GM19438 (cell line): ENCODE results near the gene SLC44A1.

Experiments used
- ATAC-seq: cut with Tn5 transposase; IDR thresholded peaks from one replicate; pipeline ENCODE4 v1.9.1; 2021; ENCODE audit warnings: low read depth; ENCODE audit not compliant: unreplicated experiment

Gene SLC44A1

GRCh38 chr9:105244003-105244733 lies at the start of gene SLC44A1:
TSS of gene SLC44A1 (plus strand) at chr9:105244651. CDS start at chr9:105244869, 218 bp downstream.
- ATAC-seq = peak; percentile 79

GRCh38 chr9:105195259-105195658 lies 49.2 kb upstream of the SLC44A1 start:
- no peak for ATAC-seq

DNA sequence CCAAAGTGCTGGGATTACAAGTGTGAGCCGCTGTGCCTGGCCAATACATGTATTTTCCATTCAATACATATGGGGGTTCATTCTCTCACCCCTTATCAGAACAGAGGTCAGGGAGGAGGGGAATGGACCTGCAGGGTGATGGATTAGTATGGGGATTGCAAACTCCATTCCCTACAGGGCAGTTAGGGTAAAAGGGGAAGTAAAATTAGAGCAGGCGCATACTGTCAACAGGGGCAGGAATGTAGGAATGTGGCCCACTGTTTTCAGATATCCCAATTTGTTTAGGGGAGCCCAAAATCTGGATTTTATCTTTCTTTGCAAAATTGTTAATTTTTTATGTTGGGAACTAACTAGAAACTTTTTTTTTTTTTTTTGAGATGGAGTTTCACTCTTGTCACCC lies 46.4 kb upstream of the SLC44A1 start:
- no peak for ATAC-seq

GRCh38 chr9:105198865-105199264 lies 45.6 kb upstream of the SLC44A1 start:
- no peak for ATAC-seq

DNA sequence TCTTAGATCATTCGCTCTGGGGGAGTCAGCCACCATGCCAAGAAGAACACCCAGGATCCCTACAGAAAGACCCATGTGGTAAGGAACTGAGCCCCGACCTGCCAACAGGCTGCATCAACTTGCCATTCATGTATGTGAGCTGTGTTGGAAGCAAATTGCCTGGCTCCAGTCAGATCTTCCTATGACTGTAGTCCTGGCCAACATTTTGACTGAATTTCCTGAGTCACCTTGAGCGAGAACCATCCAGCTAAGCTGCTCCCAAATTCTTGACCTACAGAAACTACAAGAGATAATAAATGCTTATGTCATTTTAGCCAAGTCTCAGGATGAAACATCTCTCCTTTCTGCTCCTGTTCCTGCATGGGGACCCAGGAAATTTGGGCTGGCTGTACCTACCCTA lies 40.0 kb upstream of the SLC44A1 start:
- no peak for ATAC-seq

GRCh38 chr9:105205787-105206495 lies 38.5 kb upstream of the SLC44A1 start:
- ATAC-seq = no peak

DNA sequence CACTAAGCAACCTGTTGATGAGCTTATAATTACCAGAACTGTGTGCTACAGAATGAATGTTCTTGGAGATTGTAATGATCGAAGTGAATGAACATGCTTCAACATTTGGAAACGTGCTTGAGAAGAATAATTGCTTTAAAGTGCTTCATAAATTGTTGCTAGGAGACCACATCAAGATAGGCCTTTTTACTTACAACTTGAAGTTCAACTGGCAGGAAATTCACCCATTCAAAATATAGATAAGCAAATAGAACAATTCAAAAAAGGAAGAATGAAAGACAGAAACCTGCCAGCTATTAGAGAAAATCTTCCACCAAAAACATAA lies 38.0 kb upstream of the SLC44A1 start:
- ATAC-seq = no peak

DNA sequence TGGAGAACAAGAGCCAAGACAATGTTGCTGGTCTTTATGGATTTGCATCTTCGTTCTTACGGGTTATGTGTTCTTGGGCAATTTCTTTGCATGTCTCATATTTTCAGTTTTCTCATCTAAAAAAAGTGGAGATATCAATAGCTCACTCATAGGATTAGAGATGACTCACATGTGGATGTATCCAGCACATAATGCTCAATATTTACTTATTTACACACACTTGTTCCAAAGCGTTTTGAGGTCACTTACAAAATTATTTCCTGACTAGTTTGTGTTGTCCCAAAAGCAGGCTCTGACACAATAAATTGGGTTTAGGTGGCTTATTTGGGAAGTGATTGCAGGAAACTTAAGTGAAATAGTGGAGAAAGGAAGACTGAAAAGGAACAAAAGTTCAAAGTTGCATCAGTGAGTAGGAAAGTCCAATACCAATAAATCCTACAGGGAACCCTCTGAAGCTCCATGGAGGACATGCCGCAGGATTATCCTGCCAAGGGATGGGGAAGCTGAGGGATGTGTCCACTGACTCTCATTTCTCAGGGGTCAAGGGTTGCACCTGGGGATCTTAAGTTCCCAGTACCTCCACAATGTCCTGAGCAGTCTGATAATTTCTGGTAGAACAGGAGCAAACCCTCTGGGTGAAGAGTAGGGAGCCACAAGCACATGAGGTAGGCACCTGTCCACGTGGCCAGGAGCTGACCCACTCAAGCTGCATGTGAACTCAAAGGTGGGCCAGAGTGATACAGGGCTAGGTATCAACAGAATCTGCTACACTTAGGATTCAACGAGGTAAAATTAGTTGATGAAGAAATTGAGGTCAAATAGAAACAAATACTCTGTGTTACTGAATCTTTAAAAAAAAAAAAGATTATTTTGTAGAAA lies 37.4 kb upstream of the SLC44A1 start:
- no peak for ATAC-seq

GRCh38 chr9:105216440-105217178 lies 27.8 kb upstream of the SLC44A1 start:
- ATAC-seq = no peak

GRCh38 chr9:105218673-105219072 lies 25.8 kb upstream of the SLC44A1 start:
- no peak for ATAC-seq

GRCh38 chr9:105219291-105219805 lies 25.1 kb upstream of the SLC44A1 start:
- ATAC-seq = no peak

GRCh38 chr9:105220451-105220850 lies 24.0 kb upstream of the SLC44A1 start:
- ATAC-seq = no peak

DNA sequence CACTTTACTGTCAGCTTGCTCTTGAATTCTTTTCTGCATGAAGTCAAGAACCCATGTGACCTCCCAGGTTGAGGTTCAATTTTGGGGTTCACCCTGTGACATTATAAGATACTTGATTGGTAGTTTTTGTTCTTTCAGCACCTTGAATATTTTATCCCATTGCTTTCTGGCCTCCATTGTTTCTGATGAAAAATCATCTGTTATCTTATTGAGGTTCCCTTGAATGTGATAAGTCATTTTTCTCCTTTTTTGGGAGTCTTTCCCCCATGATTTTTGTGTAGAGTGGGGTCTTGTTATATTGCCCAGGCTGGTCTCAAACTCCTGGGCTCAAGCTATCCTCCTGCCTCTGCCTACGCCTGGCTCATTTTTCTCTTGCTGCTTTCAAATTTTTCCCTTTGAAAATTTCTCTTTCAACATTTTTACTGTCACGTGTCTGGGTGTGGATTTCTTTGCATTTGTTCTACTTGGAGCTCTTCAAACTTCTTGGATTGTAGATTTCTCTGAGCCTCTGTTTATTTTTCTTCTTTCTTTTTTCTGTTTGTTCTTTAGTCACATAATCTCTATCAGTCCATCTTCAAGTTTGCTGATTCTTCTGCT lies 20.8 kb upstream of the SLC44A1 start:
- no peak for ATAC-seq

- no peak for ATAC-seq
Observed at GRCh38 chr9:105226055-105226454, 18.4 kb upstream of the SLC44A1 start.

- ATAC-seq = no peak
Observed at GRCh38 chr9:105232207-105232606, 12.2 kb upstream of the SLC44A1 start.

GRCh38 chr9:105233873-105234272 lies 10.6 kb upstream of the SLC44A1 start:
- no peak for ATAC-seq

GRCh38 chr9:105236261-105236660 lies 8.2 kb upstream of the SLC44A1 start:
- ATAC-seq = no peak

- ATAC-seq = no peak
Observed at GRCh38 chr9:105237246-105237645, 7.2 kb upstream of the SLC44A1 start.

DNA sequence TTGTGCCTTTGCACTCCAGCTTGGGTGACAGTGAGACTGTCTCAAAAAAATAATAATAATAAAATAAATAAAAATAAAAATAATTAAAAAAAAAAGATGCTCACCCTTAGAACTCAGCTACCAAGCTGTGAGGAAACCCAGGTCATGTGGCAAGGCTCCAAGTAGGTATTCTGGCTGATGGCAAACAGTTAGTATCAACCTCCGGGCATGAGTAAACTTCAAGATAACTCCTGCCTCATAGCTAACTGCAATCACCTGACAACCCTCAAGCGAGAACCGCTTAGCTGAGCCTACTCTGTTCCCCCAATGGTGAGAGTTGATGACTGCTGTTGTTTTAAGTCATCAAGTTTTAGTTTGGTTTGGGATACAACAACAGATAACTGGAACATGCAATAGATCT lies 6.1 kb upstream of the SLC44A1 start:
- no peak for ATAC-seq
